A549 (cell line): Measurements from ENCODE around the gene RABGAP1L.

Experiments used
- EP300 ChIP-seq, 2 experiments: fragments of >200 bp; sonication (Bioruptor Twin); formaldehyde crosslinking; IDR thresholded peaks; 2 replicates in 1 of 2; 3 replicates in 1 of 2; pipeline ENCODE4 v1.6.1; 2016 to 2017
- FOXS1 ChIP-seq: fragments of 250-450 bp; sonication (Bioruptor Pico); IDR thresholded peaks from 2 replicates; pipeline ENCODE4 v1.5.0; 2020; ENCODE audit warnings: mild to moderate bottlenecking, moderate library complexity
- JUN ChIP-seq, 2 experiments: fragments of >200 bp; sonication (Bioruptor Twin); formaldehyde crosslinking; IDR thresholded peaks; 2 replicates in 1 of 2; 3 replicates in 1 of 2; pipeline ENCODE4 v1.6.1; 2016 to 2017
- JUNB ChIP-seq: fragments of >200 bp; sonication (Bioruptor Twin); formaldehyde crosslinking; IDR thresholded peaks from 2 replicates; pipeline ENCODE4 v1.6.1; 2016
- MAFK ChIP-seq: fragments of 450-650 bp; IDR thresholded peaks from 2 replicates; pipeline ENCODE4 v1.6.1; 2014; ENCODE audit not compliant: partially characterized antibody
- MAZ ChIP-seq: fragments of 150-350 bp; IDR thresholded peaks from 2 replicates; pipeline ENCODE4 v1.6.1; 2014; ENCODE audit warnings: antibody characterized with exemption, low read depth, low read length, borderline replicate concordance
- RNF2 ChIP-seq: fragments of 200-600 bp; sonication (generic); IDR thresholded peaks from 2 replicates; pipeline ENCODE4 v1.6.1; 2016; ENCODE audit warnings: low read depth, mild to moderate bottlenecking, antibody characterized with exemption, moderate library complexity, borderline replicate concordance
- SMC3 ChIP-seq: fragments of >200 bp; sonication (Bioruptor Twin); formaldehyde crosslinking; IDR thresholded peaks from 3 replicates; pipeline ENCODE4 v1.6.1; 2018; ENCODE audit warnings: inconsistent platforms
- ZSCAN20 ChIP-seq: fragments of 250-450 bp; sonication (Bioruptor Pico); IDR thresholded peaks from 2 replicates; pipeline ENCODE4 v1.8.0; 2022; ENCODE audit warnings: mild to moderate bottlenecking, moderate library complexity
- TF ChIP-seq, protein P1 (sequence below): fragments of 200-600 bp; sonication (generic); IDR thresholded peaks from 2 replicates; pipeline ENCODE4 v1.6.1; 2016; ENCODE audit warnings: antibody characterized with exemption, mild to moderate bottlenecking, moderate library complexity
- TF ChIP-seq, protein P2 (sequence below): fragments of >200 bp; sonication (Bioruptor Twin); formaldehyde crosslinking; IDR thresholded peaks from 3 replicates; pipeline ENCODE4 v1.5.1; 2016
- TF ChIP-seq, protein P3 (sequence below): IDR thresholded peaks from 2 replicates; pipeline ENCODE4 v1.6.1; 2012

- TF ChIP-seq, protein P1, sequence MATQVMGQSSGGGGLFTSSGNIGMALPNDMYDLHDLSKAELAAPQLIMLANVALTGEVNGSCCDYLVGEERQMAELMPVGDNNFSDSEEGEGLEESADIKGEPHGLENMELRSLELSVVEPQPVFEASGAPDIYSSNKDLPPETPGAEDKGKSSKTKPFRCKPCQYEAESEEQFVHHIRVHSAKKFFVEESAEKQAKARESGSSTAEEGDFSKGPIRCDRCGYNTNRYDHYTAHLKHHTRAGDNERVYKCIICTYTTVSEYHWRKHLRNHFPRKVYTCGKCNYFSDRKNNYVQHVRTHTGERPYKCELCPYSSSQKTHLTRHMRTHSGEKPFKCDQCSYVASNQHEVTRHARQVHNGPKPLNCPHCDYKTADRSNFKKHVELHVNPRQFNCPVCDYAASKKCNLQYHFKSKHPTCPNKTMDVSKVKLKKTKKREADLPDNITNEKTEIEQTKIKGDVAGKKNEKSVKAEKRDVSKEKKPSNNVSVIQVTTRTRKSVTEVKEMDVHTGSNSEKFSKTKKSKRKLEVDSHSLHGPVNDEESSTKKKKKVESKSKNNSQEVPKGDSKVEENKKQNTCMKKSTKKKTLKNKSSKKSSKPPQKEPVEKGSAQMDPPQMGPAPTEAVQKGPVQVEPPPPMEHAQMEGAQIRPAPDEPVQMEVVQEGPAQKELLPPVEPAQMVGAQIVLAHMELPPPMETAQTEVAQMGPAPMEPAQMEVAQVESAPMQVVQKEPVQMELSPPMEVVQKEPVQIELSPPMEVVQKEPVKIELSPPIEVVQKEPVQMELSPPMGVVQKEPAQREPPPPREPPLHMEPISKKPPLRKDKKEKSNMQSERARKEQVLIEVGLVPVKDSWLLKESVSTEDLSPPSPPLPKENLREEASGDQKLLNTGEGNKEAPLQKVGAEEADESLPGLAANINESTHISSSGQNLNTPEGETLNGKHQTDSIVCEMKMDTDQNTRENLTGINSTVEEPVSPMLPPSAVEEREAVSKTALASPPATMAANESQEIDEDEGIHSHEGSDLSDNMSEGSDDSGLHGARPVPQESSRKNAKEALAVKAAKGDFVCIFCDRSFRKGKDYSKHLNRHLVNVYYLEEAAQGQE: no peak
- TF ChIP-seq ZSCAN20 (CRISPR knock-in tag) (no peak), RNF2 (no peak), JUNB (no peak), FOXS1 (CRISPR knock-in tag) (no peak), SMC3 (no peak), EP300 (IDR thresholded peaks at IDR 0.05) (no peak), MAZ (no peak), JUN (IDR thresholded peaks at IDR 0.05) (no peak), MAFK (no peak)
- TF ChIP-seq, protein P2, sequence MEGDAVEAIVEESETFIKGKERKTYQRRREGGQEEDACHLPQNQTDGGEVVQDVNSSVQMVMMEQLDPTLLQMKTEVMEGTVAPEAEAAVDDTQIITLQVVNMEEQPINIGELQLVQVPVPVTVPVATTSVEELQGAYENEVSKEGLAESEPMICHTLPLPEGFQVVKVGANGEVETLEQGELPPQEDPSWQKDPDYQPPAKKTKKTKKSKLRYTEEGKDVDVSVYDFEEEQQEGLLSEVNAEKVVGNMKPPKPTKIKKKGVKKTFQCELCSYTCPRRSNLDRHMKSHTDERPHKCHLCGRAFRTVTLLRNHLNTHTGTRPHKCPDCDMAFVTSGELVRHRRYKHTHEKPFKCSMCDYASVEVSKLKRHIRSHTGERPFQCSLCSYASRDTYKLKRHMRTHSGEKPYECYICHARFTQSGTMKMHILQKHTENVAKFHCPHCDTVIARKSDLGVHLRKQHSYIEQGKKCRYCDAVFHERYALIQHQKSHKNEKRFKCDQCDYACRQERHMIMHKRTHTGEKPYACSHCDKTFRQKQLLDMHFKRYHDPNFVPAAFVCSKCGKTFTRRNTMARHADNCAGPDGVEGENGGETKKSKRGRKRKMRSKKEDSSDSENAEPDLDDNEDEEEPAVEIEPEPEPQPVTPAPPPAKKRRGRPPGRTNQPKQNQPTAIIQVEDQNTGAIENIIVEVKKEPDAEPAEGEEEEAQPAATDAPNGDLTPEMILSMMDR: no peak
- TF ChIP-seq, protein P3, sequence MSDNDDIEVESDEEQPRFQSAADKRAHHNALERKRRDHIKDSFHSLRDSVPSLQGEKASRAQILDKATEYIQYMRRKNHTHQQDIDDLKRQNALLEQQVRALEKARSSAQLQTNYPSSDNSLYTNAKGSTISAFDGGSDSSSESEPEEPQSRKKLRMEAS: no peak
Measured at GRCh38 chr1:174398246-174398645, 238.9 kb downstream of the RABGAP1L start.
